ENCODE measurements around the gene PTPRQ.

The PTPRQ gene

DNA sequence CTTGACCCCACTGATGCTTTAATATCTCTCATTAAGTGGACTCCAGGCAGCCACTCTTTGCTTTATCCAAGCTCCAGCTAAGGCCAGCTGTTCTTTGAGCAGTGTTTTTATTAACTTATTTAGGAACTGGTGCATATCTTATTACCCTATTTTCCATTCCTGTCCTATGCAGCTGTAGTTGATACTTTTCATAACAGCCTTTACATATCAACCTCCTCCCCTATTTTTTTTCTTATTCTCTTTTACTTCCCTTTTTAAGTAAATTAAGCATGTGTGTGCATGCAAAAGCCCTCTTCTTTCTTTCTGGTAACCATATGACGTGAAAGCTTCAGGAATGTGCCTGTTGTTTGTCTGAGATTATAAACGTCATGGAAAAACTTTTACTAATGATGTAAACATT is 121.2 kb downstream of the PTPRQ start:
- no peak for DNase-seq

DNA sequence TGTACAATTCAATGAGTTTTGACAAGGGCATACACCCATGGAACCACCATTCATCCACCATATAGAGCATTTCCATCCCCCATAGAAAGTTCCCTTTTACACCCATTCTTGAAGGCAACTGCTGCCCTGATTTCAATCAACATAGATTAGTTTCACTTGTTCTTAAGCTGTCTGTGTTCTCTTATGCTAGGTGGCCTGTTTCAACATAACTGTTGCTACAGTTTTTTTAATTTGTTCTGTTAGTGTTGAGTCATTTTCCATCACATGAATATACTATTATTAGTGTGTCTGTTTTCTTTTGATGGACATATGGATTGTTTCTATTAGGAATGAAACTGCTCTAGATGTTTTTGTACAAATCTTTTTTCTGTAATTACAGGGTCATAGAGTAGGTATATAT is 123.4 kb downstream of the PTPRQ start:
- DNase-seq = no peak

DNA sequence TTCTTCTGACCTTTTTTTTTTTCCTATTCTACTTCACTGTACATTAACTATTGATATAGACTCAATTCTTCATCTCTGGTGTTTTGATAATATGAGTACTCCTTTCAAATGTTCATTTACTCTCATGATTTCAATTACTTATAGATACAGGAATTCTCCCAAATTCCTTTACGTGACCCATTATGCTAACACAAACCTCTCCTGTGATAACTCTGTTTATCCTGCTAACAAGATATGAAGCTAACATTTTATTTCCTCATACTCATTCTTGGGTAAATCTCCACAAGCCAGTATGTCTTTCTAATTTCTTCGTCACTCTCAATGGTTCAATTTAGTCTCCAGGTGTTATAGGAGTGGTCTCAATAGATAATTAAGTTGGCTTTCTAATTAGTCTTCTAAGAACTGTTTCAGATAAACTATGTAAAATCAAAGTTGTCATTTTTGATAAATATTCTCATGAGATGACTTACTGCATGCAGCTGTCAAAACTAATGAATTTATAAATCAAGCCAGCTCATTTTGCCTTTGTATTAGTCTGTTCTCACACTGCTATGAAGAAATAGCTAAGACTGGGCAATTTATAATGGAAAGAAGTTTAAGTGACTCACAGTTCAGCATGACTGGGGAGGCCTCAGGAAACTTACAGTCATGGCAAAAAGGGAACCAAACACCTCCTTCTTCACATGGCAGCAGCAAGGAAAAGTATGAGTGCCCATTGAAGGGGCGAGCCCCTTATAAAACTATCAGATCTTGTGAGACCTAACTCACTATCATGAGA is 132.8 kb downstream of the PTPRQ start:
- no peak for DNase-seq

DNA sequence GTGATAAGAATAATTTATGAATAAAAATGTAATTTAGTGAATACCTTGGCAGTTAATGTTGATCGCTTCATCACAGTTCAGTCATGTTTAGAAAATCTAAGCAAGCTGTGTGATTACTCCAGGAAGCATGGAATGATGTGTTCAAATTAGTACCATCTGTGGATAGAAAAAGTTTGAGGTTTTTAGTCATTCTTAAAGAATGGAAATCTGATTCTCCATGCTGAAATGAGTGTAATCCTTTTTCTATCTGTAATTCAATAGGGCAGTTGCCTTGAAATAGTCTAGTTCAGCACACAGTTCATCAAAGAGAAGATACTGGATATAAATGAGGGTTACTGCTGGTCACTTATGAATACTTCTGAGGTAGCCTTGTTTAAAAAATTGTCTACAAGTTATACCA is 136.2 kb downstream of the PTPRQ start:
- no peak for DNase-seq

DNA sequence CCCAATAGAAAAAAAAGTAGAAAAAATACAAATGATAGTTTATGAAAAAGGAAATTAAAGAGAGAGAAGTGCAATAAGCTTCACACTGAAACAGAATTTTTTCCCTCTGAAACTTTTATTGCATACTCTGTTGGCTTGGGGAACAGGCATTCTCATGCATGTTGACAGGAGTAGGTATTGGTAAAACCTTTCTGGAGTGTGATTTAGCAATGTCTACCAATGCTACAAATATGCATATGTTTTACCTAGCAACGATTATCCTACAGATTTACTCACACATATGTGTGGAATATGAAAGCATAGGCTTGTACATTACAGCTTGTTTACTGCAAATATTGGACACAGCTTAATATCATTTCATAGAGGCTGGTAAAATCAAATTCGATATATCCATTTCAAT is 137.7 kb downstream of the PTPRQ start:
- DNase-seq = no peak

DNA sequence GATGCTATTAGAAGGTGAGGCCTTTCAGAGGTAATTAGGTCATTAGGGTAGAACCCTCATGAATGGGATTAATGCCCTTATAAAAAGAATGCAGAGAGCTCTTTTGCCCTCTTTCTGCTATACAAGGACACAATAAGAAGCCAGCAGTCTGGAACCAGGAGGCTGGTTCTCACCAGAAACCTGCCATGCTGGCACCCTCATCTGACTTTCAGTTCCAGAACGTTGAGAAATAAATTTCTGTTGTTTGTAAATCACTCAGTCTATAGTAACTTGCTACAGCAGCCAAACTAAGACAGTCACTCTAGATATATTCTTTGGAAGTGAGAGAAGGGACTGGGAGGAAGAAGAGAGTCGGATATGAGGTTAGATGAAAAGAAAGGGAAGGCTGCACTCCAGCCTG is 138.4 kb downstream of the PTPRQ start:
- DNase-seq = no peak

DNA sequence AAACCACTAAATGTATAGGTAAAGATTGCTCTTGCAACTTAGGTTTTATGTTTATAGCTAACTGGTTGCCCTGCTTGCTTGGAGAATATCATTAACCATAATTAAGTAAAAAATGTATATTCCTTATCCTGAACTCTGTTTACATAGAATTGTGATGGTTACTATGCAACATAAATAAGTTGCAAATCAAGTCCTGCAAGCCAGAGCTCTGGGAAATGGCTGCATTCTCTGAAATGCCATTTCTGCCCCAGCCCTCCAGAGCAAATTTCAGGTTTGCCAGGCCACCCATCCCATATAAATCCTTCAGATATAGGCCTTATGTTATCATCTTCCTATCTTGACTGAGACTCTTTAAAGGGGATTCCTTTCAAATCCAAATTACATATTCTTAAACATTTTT is 145.0 kb downstream of the PTPRQ start:
- DNase-seq = no peak

DNA sequence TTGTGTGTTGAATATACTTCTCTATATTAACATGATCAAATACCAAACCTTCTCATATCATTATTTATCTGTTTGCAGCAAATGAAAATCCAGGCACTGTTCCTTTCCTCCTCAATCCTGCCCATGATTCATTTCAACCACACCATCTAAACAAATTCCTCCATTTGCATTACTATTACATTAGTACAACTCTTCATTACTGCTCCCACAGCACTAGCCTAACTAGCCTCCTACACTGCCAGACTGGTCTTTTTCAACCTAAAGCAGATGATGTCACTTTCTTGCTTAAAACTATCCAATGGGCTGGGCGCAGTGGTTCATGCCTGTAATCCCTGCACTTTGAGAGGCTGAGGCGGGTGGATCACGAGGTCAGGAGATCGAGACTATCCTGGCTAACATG is 146.1 kb downstream of the PTPRQ start:
- DNase-seq = no peak

DNA sequence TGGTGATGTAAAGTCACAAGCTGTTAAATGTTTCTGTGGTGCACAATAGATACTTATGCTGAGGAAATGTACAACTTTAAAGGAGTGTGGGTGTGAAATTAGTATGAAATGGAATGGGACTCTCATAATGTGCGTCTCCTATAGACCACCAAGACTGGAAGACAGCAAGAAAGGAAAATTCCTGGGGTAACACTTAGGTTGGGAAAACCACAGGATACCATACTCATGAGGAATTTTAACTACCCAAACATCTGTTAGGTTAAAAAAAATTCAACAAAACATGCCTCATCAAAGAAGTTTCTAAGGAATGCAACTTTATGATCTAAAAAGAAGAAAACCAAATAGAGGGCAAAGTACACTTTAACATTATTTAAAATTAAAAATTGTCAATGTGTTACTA is 149.7 kb downstream of the PTPRQ start:
- DNase-seq = no peak

DNA sequence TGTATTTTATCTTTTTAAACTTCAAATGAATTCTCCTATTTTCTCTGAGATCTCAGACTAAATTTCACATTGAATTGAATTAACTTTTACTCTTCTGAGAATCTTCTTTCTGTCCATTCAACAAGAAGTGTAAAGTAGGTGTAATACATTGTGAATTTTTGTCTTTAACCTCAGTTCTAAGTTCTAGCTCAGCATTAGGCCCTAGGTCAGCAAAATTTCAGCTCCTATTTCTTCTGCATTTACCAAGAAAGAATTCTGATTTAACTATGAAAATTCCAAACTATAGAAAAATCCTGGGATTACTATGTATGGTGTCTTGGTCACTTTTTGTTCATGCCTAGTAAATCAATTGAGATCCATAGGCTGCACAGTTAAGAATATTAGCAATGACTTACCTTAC is 152.5 kb downstream of the PTPRQ start:
- DNase-seq = no peak

DNA sequence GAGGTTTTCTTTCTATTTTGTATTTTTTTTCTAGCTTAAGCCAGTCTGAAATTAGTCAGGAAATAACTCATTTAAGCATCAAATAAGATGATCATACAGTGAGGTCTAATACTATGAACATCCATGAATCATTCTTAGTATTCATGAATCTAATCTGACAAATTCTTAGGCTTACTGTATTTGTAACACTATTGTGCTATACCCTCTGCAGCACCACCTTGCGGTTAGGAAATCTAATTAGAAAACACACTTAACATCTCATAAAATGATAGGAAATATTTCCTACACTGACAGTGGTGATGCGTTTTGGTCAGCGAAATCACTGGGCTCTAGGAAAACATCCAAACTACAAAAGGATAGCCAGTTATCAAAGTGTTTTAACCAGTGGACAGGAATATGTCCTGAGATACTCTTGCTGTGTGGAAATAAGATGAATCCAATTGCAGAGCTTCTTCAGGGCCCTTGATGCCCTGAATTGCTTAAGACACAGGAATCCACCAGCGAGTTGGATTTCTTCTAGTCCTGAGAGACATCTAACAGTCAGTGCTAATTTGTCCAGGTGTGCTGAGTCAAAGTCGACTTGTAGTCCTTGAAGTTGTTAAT is 154.1 kb downstream of the PTPRQ start:
- no peak for DNase-seq

DNA sequence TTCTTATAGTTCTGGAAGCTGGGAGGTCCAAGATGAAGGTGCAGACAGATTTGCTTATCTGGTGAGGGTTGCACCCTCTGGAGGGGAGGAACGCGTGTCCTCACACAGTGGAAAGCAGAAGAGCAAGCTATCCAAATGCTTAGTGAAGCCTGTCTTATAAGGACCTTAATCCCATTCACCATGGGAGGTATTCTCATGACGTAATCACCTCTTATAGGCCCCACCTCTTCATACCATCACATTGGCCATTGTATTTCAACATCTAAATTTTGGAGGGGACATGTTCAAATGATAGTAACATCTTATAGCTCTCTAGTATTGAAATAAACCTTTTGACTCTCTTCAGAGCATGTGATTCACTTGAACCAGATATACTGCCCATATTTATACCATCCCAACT is 158.4 kb downstream of the PTPRQ start:
- DNase-seq = no peak

DNA sequence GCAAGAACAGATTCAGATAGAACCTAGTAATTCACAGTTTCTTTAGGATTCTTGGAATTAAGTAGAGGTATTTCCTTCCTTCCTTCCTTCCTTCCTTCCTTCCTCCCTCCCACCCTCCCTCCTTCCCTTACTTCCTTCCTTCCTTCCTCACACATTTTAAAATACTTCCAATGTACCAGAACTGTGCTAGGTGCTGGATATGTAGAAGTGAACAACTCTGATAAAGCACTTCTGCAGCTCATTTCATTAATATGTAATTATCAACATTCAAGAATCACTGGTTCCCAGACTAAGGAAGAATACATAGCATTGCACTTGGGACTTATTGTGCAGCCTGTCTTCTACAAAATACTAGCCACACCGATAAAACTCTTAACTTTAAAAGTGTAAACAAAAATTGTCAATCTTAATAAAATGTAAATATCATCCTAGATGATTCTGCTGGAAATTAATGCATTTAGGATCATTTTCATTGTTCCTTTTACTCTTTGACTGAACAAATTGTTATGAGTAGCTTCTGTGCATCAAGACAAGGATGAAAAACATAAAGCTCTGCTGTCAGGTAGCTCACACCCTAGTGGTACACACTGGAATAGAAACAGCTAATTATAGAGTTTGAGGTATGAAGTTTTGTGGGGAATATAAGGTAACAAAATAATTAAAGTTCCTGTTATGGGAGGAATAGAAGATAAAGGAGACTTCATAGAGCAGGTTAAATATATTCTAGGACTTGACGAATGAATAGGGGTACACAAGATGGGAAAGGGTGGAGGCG is 163.5 kb downstream of the PTPRQ start:
- DNase-seq = no peak

DNA sequence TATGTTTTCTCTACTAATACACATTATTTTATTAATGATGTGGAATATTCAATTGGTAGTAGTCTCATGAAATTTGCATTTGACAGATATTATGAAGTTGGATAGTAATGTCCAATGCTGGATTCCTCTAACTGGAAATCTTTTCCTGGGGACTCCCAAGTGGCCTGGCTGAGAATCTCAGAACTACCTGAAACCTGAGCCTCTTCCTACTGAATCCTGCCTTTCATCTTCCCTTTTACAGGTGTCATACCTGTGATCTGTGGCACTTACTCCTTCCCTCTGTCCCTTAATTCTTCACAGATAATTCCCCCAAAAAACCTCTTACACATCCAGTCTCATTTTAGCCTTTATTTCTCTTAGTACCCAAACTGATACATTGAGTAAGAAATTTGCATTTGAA is 173.7 kb downstream of the PTPRQ start:
- no peak for DNase-seq

DNA sequence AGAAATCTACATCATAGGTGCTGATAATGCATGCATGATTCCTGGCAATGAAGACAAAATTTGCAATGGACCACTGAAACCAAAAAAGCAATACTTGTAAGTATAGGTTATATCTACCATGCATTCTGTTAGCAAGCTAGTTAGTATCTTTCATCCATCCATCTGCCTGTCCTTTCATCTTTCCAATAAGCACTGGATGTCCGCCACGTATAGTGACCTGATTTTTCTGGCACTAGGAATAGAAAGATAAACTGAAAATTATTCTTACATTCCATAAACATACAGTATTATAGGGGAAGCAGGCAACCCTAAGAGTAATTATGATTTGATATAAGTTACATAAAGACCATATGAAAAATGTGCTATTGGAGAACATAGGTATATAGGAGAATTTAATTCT is 176.2 kb downstream of the PTPRQ start:
- DNase-seq = no peak

DNA sequence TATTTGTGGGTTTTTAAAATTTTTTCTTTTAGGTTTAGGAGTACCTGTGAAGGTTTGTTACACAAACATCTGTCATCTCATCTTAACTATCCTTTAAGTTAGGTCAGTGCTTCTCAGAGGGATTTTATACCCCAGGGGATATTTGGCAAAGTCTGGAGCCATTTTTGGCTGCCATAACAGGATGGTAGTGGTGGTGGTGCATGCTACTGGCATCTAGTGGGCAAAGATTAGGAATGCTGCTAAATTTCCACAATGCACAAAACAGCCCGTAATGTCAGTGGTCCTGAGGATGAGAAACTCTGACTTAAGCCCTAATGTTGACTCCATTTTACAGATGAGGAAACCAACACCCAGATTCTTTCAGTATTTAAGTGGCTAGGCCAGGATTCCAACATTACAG is 178.2 kb downstream of the PTPRQ start:
- DNase-seq = no peak

DNA sequence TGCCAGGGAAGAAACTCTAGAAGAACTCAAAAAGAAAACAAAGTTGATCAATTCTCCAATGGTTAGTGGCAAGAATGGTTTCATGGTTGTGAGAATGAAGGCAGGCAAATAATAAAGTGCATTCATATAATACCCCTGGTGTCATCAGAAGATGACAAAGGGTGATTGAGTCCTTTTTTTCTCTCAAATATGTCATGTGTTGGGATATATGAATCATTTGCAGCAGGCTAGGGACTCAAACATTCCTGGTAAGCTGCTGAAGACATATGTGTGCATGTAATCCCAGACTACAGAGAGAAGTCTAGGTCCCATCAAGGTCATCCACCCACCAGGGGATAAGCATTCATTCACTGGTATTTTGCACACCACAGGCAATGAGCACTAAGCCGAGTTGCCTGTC is 181.0 kb downstream of the PTPRQ start:
- no peak for DNase-seq

DNA sequence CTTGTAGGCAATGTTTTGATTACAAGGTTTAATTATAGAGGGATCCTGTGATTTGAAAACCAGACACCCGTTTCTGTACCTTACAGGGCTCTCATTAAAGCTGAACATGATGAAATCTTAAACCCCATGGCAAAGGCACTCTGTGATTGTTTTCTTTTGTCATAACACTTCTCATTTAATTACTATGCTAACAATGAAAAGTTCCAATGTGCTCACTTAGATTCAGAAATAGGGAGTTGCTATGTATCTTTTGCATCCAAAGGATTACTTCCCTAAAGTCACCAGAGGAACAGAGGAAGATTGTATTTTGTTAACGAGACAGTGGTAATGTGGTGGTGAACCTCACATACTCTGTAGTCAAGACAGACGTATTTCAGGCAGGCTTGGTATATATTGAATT is 181.9 kb downstream of the PTPRQ start:
- DNase-seq = no peak

DNA sequence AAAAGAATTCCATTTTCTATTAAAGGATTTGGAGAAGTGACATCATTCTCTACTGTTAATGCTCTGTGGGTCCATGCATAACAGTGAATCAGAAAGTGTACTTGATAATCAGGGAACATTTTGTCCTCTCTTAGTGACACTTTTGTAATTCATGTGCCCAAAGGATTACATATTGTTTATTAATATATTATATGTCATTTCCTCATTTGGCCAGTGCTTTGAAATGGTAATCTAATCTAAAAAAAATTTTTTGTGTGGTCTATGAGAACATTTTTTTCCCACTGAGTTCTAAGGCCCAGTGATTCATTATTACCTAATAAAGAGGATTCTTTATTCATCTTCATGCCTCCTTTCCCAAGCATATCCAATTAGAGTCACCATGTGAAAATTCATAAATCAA is 183.7 kb downstream of the PTPRQ start:
- DNase-seq = no peak

DNA sequence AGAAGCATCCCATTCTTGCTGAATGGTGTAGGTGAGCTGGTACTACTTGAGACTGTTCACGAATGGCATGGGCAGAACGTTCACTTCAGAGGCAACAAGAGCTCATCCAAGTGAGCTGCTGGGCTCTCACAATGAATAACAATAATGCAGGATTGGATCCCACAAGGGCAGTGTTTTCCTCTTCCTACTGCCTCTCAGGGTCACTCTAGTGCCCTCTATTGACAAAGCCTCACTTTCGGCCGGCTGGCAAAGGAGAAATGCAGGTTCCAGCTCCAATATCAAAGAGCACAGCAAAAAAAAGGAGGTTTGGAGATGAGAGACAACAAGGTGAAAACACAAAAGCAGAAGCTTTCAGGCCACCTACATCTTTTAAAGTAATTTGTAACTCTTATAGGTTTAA is 188.8 kb downstream of the PTPRQ start:
- DNase-seq = peak in 2 of 56 donors; percentile 1

DNA sequence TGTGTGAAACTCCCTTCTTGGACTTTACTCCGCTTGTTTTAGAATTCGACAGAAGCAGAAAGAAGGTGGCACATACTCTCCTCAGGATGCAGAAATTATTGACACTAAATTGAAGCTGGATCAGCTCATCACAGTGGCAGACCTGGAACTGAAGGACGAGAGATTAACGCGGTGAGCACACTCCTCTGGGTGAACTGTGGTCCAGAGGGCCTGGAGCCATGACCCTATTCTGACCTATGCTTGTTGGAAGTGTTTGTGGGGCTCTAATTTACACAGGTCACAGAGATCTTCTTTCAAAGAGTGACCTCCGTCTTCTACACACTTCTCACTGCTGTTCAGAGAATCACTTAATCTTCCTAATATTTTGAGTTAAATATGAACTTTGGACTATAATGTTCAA is 190.9 kb downstream of the PTPRQ start:
- DNase-seq = no peak

DNA sequence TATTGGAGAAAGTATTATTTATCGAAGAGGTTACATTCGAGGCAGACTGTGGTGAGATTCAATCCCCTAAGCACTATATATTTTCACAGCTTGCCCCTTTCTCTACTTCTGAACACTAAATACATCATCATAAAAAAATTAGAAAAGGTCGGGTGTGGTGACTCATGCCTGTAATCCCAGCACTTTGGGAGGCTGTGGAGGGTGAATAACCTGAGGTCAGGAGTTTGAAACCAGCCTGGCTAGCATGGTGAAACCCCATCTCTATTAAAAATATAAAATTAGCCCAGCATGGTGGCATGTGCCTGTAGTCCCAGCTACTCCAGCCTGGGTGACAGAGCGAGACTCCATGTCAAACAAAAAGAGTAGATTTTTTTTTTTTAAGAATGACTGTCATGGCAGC is 192.8 kb downstream of the PTPRQ start:
- no peak for DNase-seq

DNA sequence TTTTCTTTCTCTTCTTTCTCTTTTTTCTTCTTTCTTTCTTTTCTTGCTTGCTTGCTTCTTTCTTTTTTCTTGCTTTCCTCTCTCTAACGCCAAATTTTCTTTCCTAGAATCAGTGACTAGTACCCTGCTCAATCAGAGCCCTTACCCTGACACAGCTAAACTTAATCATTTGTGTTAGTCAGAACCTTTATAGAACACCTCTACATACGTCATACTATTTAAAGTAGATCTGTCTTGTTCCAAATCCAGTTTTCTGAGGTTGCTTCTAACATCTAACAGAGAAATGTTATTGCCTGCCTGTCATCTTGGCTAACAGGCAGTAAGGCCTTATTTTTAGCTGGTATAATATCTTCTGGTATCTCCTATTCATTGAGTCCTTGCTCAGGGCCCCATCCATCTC is 197.9 kb downstream of the PTPRQ start:
- DNase-seq = no peak
